ENCODE measurements around the gene GPHB5.
"Not testable (repeated sequence)": the region's sequence is repeated elsewhere in the genome, so short reads cannot be mapped to it uniquely, and the experiment has no call there.

Gene GPHB5

DNA sequence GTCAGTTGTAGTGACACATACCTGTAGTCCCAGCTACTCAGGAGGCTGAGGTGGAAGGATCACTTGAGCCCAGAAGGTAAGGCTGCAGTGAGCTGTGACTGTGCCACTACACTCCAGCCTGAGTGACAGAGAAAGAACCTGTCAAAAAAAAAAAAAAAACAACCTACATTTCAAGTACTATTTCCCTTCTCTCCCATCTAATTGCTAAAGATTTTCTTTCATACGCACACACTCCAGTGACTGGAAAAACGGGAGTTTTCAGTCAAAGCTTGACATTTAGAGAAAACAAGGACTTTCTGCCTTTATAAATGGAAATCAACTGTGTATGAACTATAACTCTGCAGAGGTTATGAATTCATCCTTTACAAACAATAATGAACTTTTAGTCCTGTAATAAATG, 25.9 kb downstream of the GPHB5 start:
- DNase-seq = no peak

DNA sequence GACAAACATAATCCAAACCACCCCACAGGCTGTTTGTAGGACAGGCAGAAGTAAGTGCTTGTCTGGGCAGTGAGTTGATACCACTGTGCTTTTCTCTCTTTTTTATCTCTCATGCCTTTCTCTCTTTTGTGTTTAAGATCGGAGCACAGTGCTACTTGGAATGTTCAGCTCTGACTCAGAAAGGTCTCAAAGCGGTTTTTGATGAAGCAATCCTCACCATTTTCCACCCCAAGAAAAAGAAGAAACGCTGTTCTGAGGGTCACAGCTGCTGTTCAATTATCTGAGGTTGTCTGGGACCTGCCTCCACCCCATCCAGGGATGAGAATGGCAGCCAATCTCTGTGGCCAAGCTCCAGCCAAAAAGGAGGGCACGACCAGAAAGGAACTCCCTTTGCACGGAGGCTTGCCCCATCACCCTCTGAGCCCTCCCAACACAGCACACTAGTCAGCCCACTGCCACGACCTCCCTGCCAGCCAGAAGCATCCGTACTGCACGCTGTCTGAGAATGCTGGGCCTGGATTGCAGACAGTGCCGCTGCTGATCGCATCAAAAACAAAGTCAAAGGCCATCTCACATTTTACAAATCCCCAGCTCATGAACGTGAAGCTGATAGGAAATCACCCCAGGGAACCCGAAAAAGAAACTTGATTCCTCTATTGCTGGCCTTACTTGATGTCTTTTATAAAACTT, 27.8 kb downstream of the GPHB5 start:
- DNase-seq = no peak

DNA sequence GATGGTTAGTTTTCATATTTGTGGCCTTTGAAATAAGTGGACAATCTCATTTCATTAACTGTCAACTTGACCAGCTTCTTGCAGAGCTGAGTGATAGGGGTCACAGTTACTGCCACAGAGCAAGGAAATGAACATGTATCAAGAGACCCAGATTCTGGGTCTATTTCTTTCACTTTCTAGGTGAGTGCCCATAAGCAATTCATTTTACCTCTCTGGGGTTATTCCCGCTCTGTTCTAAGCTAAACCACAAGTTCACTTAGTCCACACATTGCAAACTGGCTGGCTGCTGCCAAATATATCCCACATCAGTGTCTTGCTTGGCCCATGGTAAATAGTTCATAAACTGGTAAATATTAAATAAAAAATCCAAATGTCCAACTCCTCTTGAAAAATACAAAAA, 29.9 kb downstream of the GPHB5 start:
- no peak for DNase-seq

DNA sequence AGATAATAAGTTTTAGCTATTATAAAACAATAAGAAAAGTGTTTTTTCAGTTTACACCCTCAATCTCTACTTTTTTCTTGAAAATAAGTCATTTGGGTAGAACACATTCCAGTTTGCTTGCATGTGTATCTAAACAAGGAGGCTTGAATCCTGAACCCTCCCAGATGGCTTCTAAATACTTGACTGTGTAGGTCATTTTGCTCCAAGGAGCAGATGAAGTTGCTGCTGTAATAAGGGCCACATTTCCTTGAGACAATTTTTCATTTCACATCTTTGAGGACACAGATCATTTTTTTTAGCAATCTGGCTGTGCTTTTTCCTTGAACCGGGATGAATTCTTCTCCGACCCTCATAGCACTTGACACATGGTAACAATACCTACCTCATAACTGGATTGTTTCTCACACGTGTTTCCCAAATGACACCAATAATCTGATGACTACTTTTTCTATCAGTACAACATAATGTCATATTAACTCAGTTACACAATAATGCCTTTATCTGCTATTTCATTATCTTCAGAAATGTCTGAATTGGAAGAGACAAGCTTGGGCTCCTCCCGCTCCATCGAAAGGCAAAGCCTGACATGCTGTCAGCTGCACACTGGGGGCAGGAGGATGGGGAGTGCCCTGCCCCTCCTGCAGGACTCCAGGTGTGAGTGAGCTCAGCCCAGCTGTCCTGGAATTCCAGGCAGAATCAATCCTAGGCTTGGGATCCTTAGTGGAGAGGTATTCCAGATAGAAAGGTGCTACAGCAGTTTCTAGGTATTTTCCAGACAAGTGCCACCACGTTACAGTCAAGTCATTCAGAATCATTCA, 30.9 kb downstream of the GPHB5 start:
- no peak for DNase-seq

DNA sequence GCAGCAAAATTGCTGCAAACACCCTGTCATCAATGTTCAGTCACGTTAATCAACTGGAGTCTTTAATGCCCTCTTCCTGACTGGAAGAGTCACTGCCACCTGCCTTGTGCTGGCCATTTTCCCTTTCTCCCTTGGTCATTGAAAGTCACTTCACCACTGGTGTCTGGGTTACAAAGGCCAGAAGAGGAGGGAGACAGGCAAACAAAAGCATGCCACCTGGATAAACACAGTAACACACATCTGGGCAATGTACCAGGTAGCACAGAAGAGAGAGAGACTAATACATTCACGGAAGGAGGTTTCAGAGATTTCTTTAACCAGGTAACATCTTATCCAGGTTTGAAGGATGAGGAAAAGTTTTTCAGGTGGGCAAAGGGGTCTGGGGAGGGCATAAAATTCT, 32.7 kb downstream of the GPHB5 start:
- no peak for DNase-seq

DNA sequence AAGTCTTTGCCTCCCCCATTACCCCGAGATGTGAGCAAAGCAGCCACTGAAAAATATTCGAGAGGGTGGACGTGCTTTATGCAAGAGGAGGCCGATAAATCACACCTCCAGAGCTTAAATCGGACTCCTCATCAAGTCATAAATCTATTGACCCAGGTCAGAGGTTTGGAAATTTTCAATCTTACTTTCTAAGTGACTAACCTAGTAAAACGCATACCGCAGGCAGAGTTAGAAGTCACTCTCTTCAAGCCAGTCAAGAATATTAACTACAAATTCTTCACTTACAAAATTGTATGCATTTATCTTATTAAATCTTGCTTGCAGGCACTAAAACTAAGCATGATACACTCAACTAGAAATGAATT, 34.9 kb downstream of the GPHB5 start:
- no peak for DNase-seq

DNA sequence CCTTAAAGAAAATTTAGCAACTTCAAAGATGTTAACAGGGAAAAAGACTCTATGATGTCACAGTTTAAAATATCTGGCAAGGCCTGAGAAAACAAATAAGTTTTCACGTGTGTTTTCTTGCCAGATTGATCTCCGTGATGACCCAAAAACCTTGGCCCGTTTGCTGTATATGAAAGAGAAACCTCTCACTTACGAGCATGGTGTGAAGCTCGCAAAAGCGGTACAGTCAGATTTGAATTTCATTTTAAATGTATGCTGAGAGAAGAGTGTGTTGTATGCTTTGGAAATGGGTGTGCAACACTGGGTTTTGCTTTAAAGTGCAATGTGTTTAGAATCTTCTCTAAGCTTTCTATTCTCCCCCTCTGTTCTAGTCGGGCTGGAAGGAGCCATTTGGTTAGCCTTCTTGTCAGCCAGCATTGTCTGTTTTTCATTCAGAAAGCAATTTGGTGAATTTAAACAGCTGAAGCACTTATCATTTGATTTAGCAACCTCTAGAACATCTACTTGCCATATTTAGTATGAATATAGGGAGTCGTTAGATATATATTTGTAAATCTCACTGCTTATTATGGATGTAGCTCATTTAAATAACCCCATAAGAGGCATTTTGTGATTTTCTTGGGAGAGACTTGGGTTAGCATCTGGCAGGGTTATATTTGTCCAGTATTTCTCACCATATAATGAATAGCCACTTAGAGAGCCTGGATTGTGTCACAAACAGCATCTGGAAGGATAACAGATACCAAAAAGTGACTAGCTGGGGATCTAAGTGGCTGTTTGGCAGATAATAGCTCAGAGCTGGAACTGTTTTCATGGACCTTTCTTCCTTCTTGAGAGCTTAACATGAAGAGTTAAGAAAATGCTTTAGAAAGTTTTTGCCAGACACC, 35.5 kb downstream of the GPHB5 start:
- no peak for DNase-seq

DNA sequence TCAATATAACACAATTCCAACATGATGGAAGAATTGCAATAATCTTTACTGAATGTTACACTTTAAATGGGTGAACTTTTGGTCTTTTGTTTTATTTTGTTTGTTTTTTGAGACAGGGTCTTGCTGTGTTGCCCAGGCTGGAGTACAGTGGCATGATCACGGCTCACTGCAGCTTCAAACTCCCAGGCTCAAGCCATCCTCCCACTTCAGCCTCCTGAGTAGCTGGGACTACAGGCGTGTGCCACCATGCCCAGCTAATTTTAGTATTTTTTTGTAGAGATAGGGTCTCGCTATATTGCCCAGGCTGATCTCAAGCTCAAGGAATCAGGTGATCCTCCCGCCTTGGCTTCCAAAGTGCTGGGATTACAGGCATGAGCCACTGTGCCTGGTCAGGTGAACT, 38.8 kb downstream of the GPHB5 start:
- DNase-seq = not testable (repeated sequence)

DNA sequence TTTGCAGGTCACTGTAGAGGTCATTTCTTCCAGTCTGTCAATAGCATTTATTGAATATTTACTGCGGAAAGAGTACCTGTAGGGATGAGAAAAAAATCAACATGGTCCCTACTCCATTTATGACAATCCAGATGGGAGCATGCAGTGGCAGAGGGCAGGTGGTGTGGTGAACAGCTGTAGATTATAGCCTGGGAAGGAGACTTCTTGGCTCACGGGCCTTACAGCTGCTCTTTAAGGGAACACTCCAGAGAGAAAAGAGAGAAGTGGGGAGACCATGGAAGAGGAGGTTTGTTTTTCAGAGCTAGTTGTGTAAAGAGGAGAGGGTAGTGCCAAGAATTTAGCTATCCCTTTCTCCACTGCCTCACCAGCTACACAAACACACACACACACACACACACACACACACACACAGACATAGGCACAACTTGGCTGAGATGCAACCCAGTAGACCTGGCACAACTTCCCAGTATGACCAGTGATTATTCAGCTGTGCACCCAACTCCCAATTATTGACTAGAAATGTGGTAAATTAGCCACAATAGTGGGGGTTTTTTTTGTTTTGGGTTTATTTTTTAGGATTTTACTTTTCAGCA, 41.0 kb downstream of the GPHB5 start:
- no peak for DNase-seq

DNA sequence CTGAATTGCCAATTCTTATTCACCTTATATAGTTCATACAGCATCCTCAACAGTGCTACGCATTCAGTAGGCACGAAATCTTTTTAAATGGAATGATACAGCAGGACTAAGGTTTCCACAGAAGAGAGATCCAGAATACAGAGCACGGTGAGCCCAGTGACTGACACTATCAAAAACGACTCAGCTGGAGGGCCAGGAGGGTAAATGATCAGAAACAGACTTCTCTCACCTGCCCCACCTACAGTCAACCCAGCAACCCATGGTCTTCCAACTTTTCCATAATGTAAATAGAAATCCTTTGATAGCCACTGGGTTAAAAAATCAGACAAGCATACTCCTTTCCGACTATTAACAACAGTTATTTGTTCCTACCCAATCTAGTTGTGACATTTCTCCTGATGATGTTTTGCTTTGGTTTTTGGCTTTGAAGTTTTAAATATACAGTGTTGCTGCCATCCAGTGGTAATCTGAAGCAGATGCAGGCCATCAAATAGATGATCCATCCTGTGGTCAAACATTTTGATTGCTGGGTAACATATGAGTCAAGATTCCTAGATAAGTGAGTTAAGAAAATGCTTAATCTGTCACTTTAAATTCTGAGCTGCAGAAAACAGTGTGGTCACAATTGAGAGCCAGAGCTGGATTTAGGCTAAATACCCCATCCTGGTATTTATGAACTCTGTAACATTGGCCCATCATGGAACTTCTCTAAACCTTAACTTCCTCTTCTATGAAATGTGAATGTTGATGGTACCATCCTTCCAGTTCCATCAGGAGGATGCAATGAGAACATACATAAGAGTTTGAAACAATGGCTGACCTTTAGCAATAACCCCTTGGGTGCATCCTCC, 42.0 kb downstream of the GPHB5 start:
- DNase-seq = no peak

DNA sequence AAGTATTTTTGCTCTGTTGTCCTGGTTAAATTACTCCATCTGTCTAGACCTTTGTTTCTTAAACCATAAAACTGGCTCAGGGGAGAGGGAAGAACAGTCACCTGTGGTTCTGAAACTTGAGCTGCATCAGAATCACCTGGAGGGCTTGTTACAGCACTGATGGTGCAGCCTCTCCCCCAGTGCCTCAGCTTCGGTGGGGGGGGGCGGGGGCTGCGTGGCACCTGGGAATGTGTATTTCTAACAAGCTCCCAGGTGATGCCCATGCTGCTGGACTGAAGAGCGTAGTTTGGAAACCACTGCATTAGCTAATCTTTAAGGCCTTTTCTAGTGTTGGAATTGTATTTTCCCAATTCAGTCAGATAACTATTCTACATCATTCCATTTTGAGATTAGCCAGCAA, 42.7 kb downstream of the GPHB5 start:
- no peak for DNase-seq

DNA sequence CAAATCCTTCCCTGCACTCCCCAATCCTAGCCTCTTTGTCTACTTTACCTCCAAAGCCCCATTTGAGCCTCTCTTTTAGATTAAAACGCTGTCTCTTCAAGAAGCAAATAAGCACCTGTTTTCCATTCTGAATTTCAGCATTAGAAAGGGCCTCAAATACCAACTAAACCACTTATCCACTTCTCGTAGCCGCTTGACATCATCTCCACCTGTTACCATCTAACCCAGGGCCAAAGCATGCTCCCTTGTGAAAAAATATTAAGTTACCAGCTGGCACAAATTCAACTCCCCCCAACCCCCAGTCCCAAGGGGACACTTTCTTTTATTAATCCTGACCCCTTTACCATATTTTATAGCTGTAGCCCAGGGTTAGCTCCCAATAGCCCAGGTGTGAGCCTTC, 43.1 kb downstream of the GPHB5 start:
- DNase-seq = no peak

DNA sequence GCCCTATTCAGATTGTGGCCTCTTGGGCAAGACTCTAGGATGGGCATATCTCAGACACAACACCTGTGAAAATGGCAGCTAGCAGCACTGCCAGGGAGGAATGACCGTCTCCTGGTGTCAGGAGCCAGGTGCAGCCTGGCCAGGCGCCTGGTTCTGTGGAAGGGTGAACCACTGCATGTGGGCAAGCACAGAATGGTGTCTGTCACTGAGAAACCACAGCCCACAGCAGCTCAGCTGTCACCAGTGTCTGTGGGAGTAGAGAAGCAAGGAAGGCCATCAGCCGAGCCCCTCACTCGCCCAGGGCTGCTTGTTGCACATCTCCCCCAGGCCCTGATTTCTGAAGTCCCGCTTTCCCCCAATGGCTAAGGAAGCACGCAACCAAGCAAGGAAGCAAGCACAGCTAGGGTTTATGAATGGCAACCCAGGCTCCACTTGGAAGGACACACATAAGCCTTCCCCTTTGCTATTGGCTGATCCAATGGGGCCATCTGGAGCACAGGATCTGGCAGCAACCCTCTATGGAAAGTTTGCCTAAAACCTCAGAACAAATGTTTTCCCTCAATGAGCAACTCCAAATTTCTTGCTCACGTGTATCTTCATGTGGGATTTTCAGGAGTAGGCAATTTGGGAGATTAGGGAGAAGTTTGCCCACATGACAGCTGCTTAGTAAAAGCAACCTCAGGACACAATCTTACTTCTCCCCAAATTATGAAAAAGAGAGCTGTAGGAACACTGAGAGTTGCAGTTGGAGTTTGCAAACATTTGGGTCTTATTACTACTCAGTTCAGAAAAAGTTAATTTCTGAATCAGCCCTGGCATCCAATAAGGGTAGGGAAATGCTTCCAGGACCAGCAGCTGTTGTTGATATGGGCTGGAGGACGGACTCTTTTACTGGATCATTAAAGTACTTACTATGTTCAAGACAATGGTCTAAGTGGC, 44.7 kb downstream of the GPHB5 start:
- DNase-seq = no peak

DNA sequence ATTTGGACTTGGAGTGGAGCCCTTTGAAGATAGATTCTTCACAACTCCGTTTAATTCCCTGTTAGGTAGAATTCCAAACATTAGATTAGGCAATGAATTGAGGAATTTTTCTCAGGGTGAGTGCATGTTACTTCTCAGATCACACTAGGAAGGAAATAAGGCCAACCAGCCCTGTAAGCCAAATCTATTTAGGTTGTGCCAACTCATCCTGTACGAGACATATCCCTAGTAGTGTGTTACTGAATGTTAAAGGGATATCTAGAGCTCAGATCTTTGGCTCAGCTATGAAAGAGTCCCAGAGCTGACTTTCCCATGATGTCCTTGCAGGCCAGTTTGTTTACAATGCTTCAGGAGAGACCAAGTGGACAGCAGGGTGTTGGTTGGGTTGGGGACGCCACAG, 45.6 kb downstream of the GPHB5 start:
- no peak for DNase-seq

DNA sequence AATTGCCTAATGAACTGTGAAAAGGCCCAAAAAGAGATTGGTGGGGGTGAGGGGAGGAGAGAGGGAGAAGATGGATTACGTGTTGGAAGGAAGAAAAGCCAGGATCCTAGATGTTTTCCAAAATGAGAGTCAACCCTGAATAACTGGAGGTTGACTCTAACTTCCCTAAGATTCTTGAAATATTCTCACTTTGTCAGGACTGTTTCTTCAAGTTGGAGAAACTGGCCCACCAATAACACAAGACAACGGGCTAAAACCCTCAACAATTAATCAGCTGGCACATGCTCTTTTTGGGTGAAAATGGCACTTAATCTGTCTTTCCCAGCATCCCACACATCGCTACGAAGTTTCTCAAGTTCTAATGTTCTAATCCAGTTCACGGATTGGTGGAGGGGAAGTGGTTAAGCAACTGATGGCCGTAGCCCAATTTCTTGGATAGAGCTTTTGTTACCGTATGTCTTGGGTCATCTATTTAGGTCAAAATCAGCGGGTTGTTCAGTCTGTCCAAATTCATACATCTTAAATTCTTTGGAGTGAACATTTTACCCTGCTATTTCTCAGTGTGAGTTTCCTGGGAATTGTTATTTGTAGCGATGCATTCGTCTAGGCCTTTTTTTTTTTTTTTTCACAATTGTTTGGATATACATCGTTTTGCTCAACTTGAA, 49.0 kb downstream of the GPHB5 start:
- no peak for DNase-seq

DNA sequence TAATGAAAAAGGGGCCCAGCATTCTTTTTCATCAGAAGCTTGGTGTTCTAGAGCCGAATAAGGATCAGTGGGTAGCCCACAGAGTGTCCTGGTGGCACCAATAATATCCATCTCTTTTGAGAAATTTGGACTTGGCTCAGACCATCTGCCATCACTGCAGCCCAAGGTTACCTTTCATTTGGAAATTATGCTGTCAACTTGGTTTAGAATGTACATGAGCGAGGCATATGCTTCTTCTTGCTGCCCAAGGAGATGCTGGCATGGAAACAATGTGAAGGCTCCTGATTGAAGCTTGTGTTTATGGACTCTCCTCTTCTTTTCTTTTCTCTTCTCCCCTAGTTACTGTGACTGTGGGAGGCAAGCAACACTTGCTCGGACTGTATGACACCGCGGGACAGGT, 50.0 kb downstream of the GPHB5 start:
- no peak for DNase-seq

DNA sequence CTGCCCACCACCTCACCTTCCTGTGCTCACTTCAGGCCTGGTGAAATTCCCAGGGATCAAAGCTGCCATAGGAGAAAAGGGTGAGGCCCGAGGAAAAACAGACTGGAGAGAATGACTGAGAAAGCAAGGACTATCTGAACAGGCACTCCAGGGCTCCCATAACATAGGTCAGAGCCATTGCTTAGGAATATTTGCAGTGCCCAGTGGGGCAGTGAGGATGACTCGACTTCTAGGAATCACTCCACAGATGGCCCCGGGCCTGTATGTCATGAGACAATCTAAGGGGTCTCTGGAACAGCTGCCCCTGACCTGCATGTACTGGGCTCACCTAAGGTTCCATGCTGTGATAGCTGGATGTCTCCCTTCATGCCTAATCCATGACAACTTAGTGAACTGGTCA, 51.6 kb downstream of the GPHB5 start:
- DNase-seq = no peak

DNA sequence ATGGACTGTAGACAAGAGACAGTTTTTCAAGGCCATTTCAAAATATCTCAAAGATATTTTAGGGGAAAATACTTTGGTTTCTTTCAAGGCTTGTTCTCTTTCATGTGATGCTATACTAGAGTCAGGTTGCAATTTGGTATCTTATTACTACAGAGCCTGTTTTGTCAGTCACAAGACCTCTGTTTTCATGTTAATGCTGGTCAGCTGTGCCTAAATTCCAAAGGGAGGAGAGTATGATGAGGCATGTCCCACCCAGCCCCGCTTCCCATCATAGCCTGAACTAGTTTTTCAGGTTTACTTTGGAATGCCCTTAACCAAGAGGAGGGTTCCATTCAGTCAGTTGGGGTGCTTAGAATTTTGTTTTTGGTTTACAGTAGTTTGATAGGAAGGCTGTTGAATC, 52.6 kb downstream of the GPHB5 start:
- no peak for DNase-seq

Data from GDM1 (cell line).